GM12878 (cell line): ENCODE results near the gene OLFM1. TPM values are rescaled to one million over a fixed set of nuclear protein-coding genes. Genes with fewer than 3 reads are reported as not detected.

Source experiments
- ATAC-seq: fragments of 200-7000 bp; cut with Tn5 transposase; 3 replicates; pipeline ENCODE4 v1.9.1; 2020; ENCODE audit warnings: mild to moderate bottlenecking, moderate library complexity
- BruUV-seq: library from RNA; stranded (reverse); fragments of 400-500 nt; replicated peaks from 2 replicates; lab custom pipeline; 2021; lab: Mats Ljungman, UMichigan
- CTCF ChIA-PET: fragments of 300-600 bp; sonication (Branson Sonifier 250); formaldehyde crosslinking; extraction: SDS; loops from one replicate; lab custom pipeline; 2021; ENCODE audit warnings: inconsistent platforms; lab: Yijun Ruan, JAX
- POLR2A ChIA-PET: fragments of 350-600 bp; formaldehyde crosslinking; extraction: SDS; loops from one replicate; lab custom pipeline; 2021; ENCODE audit warnings: inconsistent platforms; lab: Charles Lee
- RAD21 ChIA-PET: fragments of 300-600 bp; sonication (Branson Sonifier 250); formaldehyde crosslinking; loops from one replicate; lab custom pipeline; 2023; ENCODE audit warnings: antibody characterized with exemption; ENCODE audit not compliant: unreplicated experiment; lab: Charles Lee
- SMC1A ChIA-PET: fragments of 300-600 bp; sonication (Branson Sonifier 250); formaldehyde crosslinking; loops from one replicate; lab custom pipeline; 2023; ENCODE audit not compliant: unreplicated experiment, uncharacterized antibody; lab: Charles Lee
- DNase-seq: peaks from one replicate; pipeline ENCODE4 v3.0.0-alpha.2; 2011; ENCODE audit warnings: low read depth, low spot score
- FAIRE-seq: peaks from 3 replicates; lab custom pipeline; 2011; peaks lifted over from hg19 to GRCh38; lab: Jason Lieb, UNC
- H2AFZ ChIP-seq: 2 replicates; pipeline ENCODE4 v1.6.0; 2011; ENCODE audit warnings: low read depth, low read length, control low read depth; ENCODE audit not compliant: control insufficient read depth
- H3K27ac ChIP-seq: 2 replicates; pipeline ENCODE4 v1.5.1; 2011; ENCODE audit warnings: control low read depth; ENCODE audit not compliant: control insufficient read depth, insufficient read depth
- H3K27me3 ChIP-seq, 2 experiments: replicated peaks in 1 of 2; 2 replicates each; pipeline versions ENCODE4 v1.6.0 to v1.6.1; 2011; ENCODE audit warnings: low read length in 1 of 2; ENCODE audit not compliant: control insufficient read depth in 2 of 2, insufficient read depth in 2 of 2
- H3K36me3 ChIP-seq, 2 experiments: 2 replicates each; pipeline ENCODE4 v1.5.1; 2011; ENCODE audit warnings: low read length in 1 of 2; ENCODE audit not compliant: control insufficient read depth in 2 of 2, insufficient read depth in 2 of 2
- H3K4me1 ChIP-seq: 2 replicates; pipeline ENCODE4 v1.6.1; 2011; ENCODE audit warnings: mild to moderate bottlenecking, low read length, moderate library complexity, mixed read lengths; ENCODE audit not compliant: control insufficient read depth, insufficient read depth
- H3K4me2 ChIP-seq: 2 replicates; pipeline ENCODE4 v1.6.0; 2011; ENCODE audit warnings: control low read depth; ENCODE audit not compliant: control insufficient read depth, insufficient read depth
- H3K4me3 ChIP-seq: fragments of 200-600 bp; sonication (generic); 2 replicates; pipeline ENCODE4 v1.5.1; 2016
- H3K79me2 ChIP-seq: 2 replicates; pipeline ENCODE4 v1.6.0; 2011; ENCODE audit warnings: low read length; ENCODE audit not compliant: control insufficient read depth, insufficient read depth
- H3K9ac ChIP-seq: 2 replicates; pipeline ENCODE4 v1.8.0; 2011; ENCODE audit warnings: low read length, control low read depth, mixed read lengths; ENCODE audit not compliant: control insufficient read depth, insufficient read depth
- H3K9me3 ChIP-seq: replicated peaks from 3 replicates; pipeline ENCODE4 v1.5.1; 2011; ENCODE audit warnings: mild to moderate bottlenecking, low read length; ENCODE audit not compliant: control insufficient read depth, insufficient read depth
- H4K20me1 ChIP-seq: 2 replicates; pipeline ENCODE4 v1.6.0; 2011; ENCODE audit not compliant: control insufficient read depth, insufficient read depth
- DPF2 ChIP-seq: fragments of 450-650 bp; IDR thresholded peaks from 2 replicates; pipeline ENCODE4 v1.6.1; 2017; ENCODE audit warnings: mild to moderate bottlenecking
- EGR1 ChIP-seq, 2 experiments: IDR thresholded peaks; 1 replicate in 1 of 2; 2 replicates in 1 of 2; pipeline ENCODE4 v1.6.1; 2011 to 2012; ENCODE audit warnings: low read depth in 2 of 2, low read length in 2 of 2, borderline replicate concordance in 1 of 2, mild to moderate bottlenecking in 1 of 2, moderate library complexity in 1 of 2
- MTA3 ChIP-seq: IDR thresholded peaks from 2 replicates; pipeline ENCODE4 v1.6.1; 2012; ENCODE audit warnings: low read length, inconsistent platforms, borderline replicate concordance
- POLR2AphosphoS2 ChIP-seq: IDR thresholded peaks from 2 replicates; pipeline ENCODE4 v1.6.1; 2011; ENCODE audit warnings: low read depth, mild to moderate bottlenecking, low read length, improper control_type of control experiment, moderate library complexity
- RELA ChIP-seq: fragments of 450-650 bp; IDR thresholded peaks from 2 replicates; pipeline ENCODE4 v1.8.0; 2014; ENCODE audit warnings: borderline replicate concordance; ENCODE audit not compliant: partially characterized antibody
- STAT1 ChIP-seq: fragments of 450-650 bp; conservative IDR thresholded peaks from 2 replicates; pipeline ENCODE4 v1.6.1; 2014; ENCODE audit warnings: antibody characterized with exemption, mild to moderate bottlenecking
- STAT3 ChIP-seq: IDR thresholded peaks from 2 replicates; pipeline ENCODE4 v1.6.1; 2011; ENCODE audit warnings: low read depth, low read length, improper control_type of control experiment
- SUPT20H ChIP-seq: IDR thresholded peaks from 2 replicates; pipeline ENCODE4 v1.6.1; 2011; ENCODE audit warnings: low read depth, mild to moderate bottlenecking, low read length, moderate library complexity, borderline replicate concordance; ENCODE audit not compliant: control insufficient read depth
- TCF7 ChIP-seq: IDR thresholded peaks from 2 replicates; pipeline ENCODE4 v1.6.1; 2014; ENCODE audit warnings: antibody characterized with exemption, borderline replicate concordance
- YBX1 ChIP-seq: fragments of 450-650 bp; IDR thresholded peaks from 2 replicates; pipeline ENCODE4 v1.6.1; 2016; ENCODE audit warnings: antibody characterized with exemption
- WGBS: methylation state at CpG from one replicate; pipeline ENCODE4 v1.1.6; 2016; ENCODE audit warnings: low lambda C conversion rate; ENCODE audit not compliant: insufficient replicate concordance, insufficient coverage; ENCODE audit errors: missing lambda C conversion rate; 5-methylcytosine and 5-hydroxymethylcytosine counted together
- in situ Hi-C: fragments of 300-500 bp; cut with MboI; formaldehyde crosslinking; loops from 9 replicates; pipeline ENCODE4 v1.14.3; 2018; ENCODE audit warnings: mixed read lengths
- intact Hi-C: fragments of 100-400 bp; cut with micrococcal nuclease; formaldehyde crosslinking; loops from one replicate; pipeline ENCODE4 v1.14.2; 2022; ENCODE audit not compliant: unreplicated experiment
- polyA plus RNA-seq, 11 experiments: library from polyadenylated mRNA; depleted of rRNA in 4 of 11; unstranded in 6 of 11; stranded (reverse) in 5 of 11; fragments of >200 nt; fragmentation: Nextera tagmentation in 4 of 11; fragmentation: Illumina TruSeq in 1 of 11; extraction: Ambion mirVana in 4 of 11; extraction: Trizol in 1 of 11; gene quantifications; 1 replicate in 1 of 11; 2 replicates in 10 of 11; pipeline versions ENCODE4 v1.2.1 to v1.2.3, GENCODE V29; 2011 to 2016; ENCODE audit warnings: inconsistent platforms in 2 of 11, missing spikeins in 2 of 11, low read depth in 1 of 11
- total RNA-seq, 4 experiments: library from RNA; depleted of rRNA in 3 of 4; stranded (reverse); fragments of >200 nt in 3 of 4; fragmentation: Illumina TruSeq in 1 of 4; extraction: Trizol in 1 of 4; gene quantifications; 2 replicates each; pipeline versions ENCODE4 v1.2.1 to v1.2.3, GENCODE V29; 2013 to 2021
- TF ChIP-seq, protein P1 (sequence below): IDR thresholded peaks from 2 replicates; pipeline ENCODE4 v1.6.1; 2011; ENCODE audit warnings: mild to moderate bottlenecking, low read depth, low read length, moderate library complexity; ENCODE audit not compliant: insufficient replicate concordance
- TF ChIP-seq, protein P2 (sequence below): fragments of 450-650 bp; IDR thresholded peaks from 2 replicates; pipeline ENCODE4 v1.6.1; 2017; ENCODE audit warnings: mild to moderate bottlenecking
- TF ChIP-seq, protein P3 (sequence below): fragments of 450-650 bp; IDR thresholded peaks from 2 replicates; pipeline ENCODE4 v1.6.1; 2018; ENCODE audit warnings: borderline replicate concordance, mild to moderate bottlenecking; ENCODE audit not compliant: partially characterized antibody

Gene OLFM1
- total and polyA plus RNA-seq, 10 of the 15 experiments (the other 5 are each of a cell fraction or from before 2014, with no cell fraction given): not detected

- H3K4me1 ChIP-seq: no peaks in the 10 kb centered on the region
- intact Hi-C loops (no loop called here), in situ Hi-C loops (no loop called here)
- H3K27me3 ChIP-seq: no peaks in the 10 kb centered on the region; a peak in 3 of 4 replicates
- no peaks in the 10 kb centered on the region for H4K20me1 ChIP-seq
- WGBS: 12% methylated on average over 11 of the region's 11 CpGs
- ATAC-seq: no peak
- no peaks in the 10 kb centered on the region for H3K36me3 ChIP-seq
- no peak overlapping the region for H3K4me2 ChIP-seq
- no peak overlapping the region for H2AFZ ChIP-seq
- no peak for FAIRE-seq
- H3K4me3 ChIP-seq: no peak overlapping the region
- ChIA-PET SMC1A (no interaction called here), CTCF (no interaction called here), RAD21 (no interaction called here), POLR2A (no interaction called here)
- no peak for TF ChIP-seq EGR1 (IDR thresholded peaks at IDR 0.05; ENCODE audit: borderline replicate concordance in 1 of 2, low read depth in 2 of 2, low read length in 2 of 2)
- TF ChIP-seq, protein P1, sequence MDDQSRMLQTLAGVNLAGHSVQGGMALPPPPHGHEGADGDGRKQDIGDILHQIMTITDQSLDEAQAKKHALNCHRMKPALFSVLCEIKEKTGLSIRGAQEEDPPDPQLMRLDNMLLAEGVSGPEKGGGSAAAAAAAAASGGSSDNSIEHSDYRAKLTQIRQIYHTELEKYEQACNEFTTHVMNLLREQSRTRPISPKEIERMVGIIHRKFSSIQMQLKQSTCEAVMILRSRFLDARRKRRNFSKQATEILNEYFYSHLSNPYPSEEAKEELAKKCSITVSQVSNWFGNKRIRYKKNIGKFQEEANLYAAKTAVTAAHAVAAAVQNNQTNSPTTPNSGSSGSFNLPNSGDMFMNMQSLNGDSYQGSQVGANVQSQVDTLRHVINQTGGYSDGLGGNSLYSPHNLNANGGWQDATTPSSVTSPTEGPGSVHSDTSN: no peak
- TF ChIP-seq POLR2AphosphoS2: no peak
- no peak for TF ChIP-seq MTA3
- H3K9me3 ChIP-seq: no peaks in the 10 kb centered on the region
- H3K9ac ChIP-seq: no peak overlapping the region
- no peaks in the 10 kb centered on the region for H3K79me2 ChIP-seq
- DNase-seq: no peak
- no peak overlapping the region for H3K27ac ChIP-seq
- BruUV-seq: no TSS peak
These were observed 9.1 kb upstream of the OLFM1 start for GRCh38 chr9:135078361-135078821.

DNA sequence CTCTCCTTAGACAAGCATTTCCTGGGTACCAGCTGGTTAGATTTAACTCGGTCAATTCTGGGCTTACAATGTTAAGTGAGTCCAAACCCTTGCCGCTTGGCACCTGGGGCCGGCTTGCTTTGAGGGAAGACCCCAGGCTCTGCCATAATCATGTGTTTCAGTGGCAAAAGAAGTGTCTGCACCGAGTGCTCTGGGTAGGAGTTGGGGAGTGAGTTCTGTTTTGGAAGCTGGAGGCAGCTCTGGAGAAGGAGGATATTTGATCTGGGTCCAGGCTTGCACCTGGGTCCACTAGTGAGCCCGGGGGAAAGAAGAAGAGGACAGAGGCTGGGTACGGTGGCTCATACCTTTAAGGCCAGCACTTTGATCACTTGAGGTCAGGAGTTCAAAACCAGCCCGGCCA, 8.4 kb upstream of the OLFM1 start:
- Histone ChIP-seq H3K4me2 (no peak overlapping the region), H3K9me3 (no peaks in the 10 kb centered on the region), H3K9ac (no peak overlapping the region), H3K36me3 (no peaks in the 10 kb centered on the region), H3K27ac (no peak overlapping the region), H4K20me1 (no peaks in the 10 kb centered on the region), H3K4me1 (no peaks in the 10 kb centered on the region), H3K27me3 (no peaks in the 10 kb centered on the region; a peak in 3 of 4 replicates), H2AFZ (no peak overlapping the region), H3K4me3 (no peak overlapping the region), H3K79me2 (no peaks in the 10 kb centered on the region)
- ChIA-PET POLR2A (no interaction called here), CTCF (no interaction called here), SMC1A (no interaction called here), RAD21 (no interaction called here)
- FAIRE-seq (no peak), ATAC-seq (no peak), DNase-seq (no peak)
- intact Hi-C loops (no loop called here), in situ Hi-C loops (no loop called here)
- 21% methylated on average over 7 of the region's 7 CpGs for whole genome bisulfite sequencing
- BruUV-seq: no TSS peak
- TF ChIP-seq TCF7 (no peak), STAT3 (no peak), STAT1 (no peak), YBX1 (no peak), RELA (no peak), DPF2 (no peak), SUPT20H (no peak)
- TF ChIP-seq, protein P2, sequence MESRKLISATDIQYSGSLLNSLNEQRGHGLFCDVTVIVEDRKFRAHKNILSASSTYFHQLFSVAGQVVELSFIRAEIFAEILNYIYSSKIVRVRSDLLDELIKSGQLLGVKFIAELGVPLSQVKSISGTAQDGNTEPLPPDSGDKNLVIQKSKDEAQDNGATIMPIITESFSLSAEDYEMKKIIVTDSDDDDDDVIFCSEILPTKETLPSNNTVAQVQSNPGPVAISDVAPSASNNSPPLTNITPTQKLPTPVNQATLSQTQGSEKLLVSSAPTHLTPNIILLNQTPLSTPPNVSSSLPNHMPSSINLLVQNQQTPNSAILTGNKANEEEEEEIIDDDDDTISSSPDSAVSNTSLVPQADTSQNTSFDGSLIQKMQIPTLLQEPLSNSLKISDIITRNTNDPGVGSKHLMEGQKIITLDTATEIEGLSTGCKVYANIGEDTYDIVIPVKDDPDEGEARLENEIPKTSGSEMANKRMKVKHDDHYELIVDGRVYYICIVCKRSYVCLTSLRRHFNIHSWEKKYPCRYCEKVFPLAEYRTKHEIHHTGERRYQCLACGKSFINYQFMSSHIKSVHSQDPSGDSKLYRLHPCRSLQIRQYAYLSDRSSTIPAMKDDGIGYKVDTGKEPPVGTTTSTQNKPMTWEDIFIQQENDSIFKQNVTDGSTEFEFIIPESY: no peak
- TF ChIP-seq, protein P3, sequence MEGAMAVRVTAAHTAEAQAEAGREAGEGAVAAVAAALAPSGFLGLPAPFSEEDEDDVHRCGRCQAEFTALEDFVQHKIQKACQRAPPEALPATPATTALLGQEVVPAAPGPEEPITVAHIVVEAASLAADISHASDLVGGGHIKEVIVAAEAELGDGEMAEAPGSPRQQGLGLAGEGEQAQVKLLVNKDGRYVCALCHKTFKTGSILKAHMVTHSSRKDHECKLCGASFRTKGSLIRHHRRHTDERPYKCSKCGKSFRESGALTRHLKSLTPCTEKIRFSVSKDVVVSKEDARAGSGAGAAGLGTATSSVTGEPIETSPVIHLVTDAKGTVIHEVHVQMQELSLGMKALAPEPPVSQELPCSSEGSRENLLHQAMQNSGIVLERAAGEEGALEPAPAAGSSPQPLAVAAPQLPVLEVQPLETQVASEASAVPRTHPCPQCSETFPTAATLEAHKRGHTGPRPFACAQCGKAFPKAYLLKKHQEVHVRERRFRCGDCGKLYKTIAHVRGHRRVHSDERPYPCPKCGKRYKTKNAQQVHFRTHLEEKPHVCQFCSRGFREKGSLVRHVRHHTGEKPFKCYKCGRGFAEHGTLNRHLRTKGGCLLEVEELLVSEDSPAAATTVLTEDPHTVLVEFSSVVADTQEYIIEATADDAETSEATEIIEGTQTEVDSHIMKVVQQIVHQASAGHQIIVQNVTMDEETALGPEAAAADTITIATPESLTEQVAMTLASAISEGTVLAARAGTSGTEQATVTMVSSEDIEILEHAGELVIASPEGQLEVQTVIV: no peak
